OCI-LY7 (cell line): ENCODE results near the gene NUP93. TPM values are rescaled to one million over a fixed set of nuclear protein-coding genes. Genes with fewer than 3 reads are reported as not detected.

ENCODE experiments used
- BruUV-seq: library from RNA; stranded (reverse); fragments of 400-500 nt; replicated peaks from 2 replicates; lab custom pipeline; 2021; lab: Mats Ljungman, UMichigan
- CTCF ChIA-PET: fragments of 300-600 bp; sonication (Branson Sonifier 250); formaldehyde crosslinking; loops from one replicate; lab custom pipeline; 2022; ENCODE audit warnings: antibody characterized with exemption; ENCODE audit not compliant: unreplicated experiment; lab: Charles Lee
- POLR2A ChIA-PET: fragments of 300-600 bp; sonication (Branson Sonifier 250); formaldehyde crosslinking; loops from one replicate; lab custom pipeline; 2022; ENCODE audit warnings: antibody characterized with exemption; lab: Charles Lee
- DNase-seq: peaks from one replicate; pipeline ENCODE4 v3.0.0-alpha.2; 2015; ENCODE audit warnings: low spot score
- H2AFZ ChIP-seq: fragments of 200-600 bp; sonication (generic), shearing (Covaris generic); 2 replicates; pipeline ENCODE4 v1.6.1; 2014; ENCODE audit warnings: mild to moderate bottlenecking, antibody characterized with exemption, low read length, moderate library complexity
- H3K27ac ChIP-seq: fragments of 200-600 bp; sonication (generic); 2 replicates; pipeline ENCODE4 v1.5.1; 2014; ENCODE audit warnings: mixed run types, low read depth, mild to moderate bottlenecking, moderate library complexity, low read length, inconsistent platforms; ENCODE audit not compliant: poor library complexity, severe bottlenecking
- H3K36me3 ChIP-seq: fragments of 200-600 bp; sonication (generic); 2 replicates; pipeline ENCODE4 v1.6.1; 2014; ENCODE audit warnings: mild to moderate bottlenecking, antibody characterized with exemption, low read length, moderate library complexity, mixed read lengths; ENCODE audit not compliant: insufficient read depth
- H3K4me1 ChIP-seq: fragments of 200-600 bp; sonication (generic); 2 replicates; pipeline ENCODE4 v1.5.1; 2014; ENCODE audit warnings: mild to moderate bottlenecking, low read length; ENCODE audit not compliant: insufficient read depth, poor library complexity, severe bottlenecking
- H3K4me2 ChIP-seq: fragments of 200-600 bp; sonication (generic); 2 replicates; pipeline ENCODE4 v1.6.1; 2014; ENCODE audit warnings: mild to moderate bottlenecking, low read length
- H3K4me3 ChIP-seq: fragments of 200-600 bp; sonication (generic); 2 replicates; pipeline ENCODE4 v1.5.1; 2014; ENCODE audit warnings: mild to moderate bottlenecking, low read depth, low read length; ENCODE audit not compliant: poor library complexity, severe bottlenecking
- H3K79me2 ChIP-seq: fragments of 200-600 bp; sonication (generic); 2 replicates; pipeline ENCODE4 v1.6.1; 2016; ENCODE audit warnings: low read depth, mild to moderate bottlenecking, low read length, moderate library complexity, mixed read lengths; ENCODE audit not compliant: insufficient read depth
- H3K9me2 ChIP-seq: fragments of 200-600 bp; sonication (generic); 2 replicates; pipeline ENCODE4 v1.6.1; 2016; ENCODE audit warnings: mild to moderate bottlenecking, low read length, mixed read lengths; ENCODE audit not compliant: insufficient read depth
- H3K9me3 ChIP-seq: fragments of 200-600 bp; sonication (generic); 2 replicates; pipeline ENCODE4 v1.6.1; 2014; ENCODE audit warnings: mild to moderate bottlenecking, mixed run types, low read length, mixed read lengths
- H4K20me1 ChIP-seq: fragments of 200-600 bp; sonication (generic); 2 replicates; pipeline ENCODE4 v1.6.1; 2014; ENCODE audit warnings: mild to moderate bottlenecking, antibody characterized with exemption, low read length, moderate library complexity, mixed read lengths; ENCODE audit not compliant: insufficient read depth
- CTCF ChIP-seq: fragments of 200-600 bp; sonication (generic); conservative IDR thresholded peaks from 2 replicates; pipeline ENCODE4 v1.5.1; 2014; ENCODE audit warnings: mild to moderate bottlenecking, antibody characterized with exemption, low read length, moderate library complexity, mixed read lengths
- EZH2phosphoT487 ChIP-seq: fragments of 200-600 bp; sonication (generic); IDR thresholded peaks from 2 replicates; pipeline ENCODE4 v1.6.1; 2018; ENCODE audit warnings: low read depth, borderline replicate concordance, mild to moderate bottlenecking, mixed run types, antibody characterized with exemption, low read length, moderate library complexity, mixed read lengths
- intact Hi-C: fragments of 100-400 bp; cut with micrococcal nuclease; formaldehyde crosslinking; loops from one replicate; pipeline ENCODE4 v1.10.0; 2022; ENCODE audit not compliant: unreplicated experiment
- total RNA-seq, 2 experiments: library from RNA; depleted of rRNA in 1 of 2; stranded (reverse); fragments of >200 nt in 1 of 2; shearing (Covaris generic) in 1 of 2; gene quantifications; 2 replicates each; pipeline ENCODE4 v1.2.3, GENCODE V29; 2014 to 2022

Gene NUP93
- total RNA-seq, 2 experiments from 2014 or later: 119 to 183 TPM

- no peak for DNase-seq
- Histone ChIP-seq H3K4me3 (no peak overlapping the region), H3K36me3 (no peaks in the 10 kb centered on the region), H3K9me2 (no peaks in the 10 kb centered on the region), H3K4me2 (no peak overlapping the region), H3K9me3 (no peaks in the 10 kb centered on the region), H2AFZ (no peak overlapping the region), H3K4me1 (peaks cover 36% of the 10 kb centered on the region), H4K20me1 (no peaks in the 10 kb centered on the region), H3K79me2 (no peaks in the 10 kb centered on the region), H3K27ac (no peak overlapping the region)
- BruUV-seq: no TSS peak
- POLR2A ChIA-PET: interaction anchor here (0.6 to 1.2 kb wide), 4 partner anchors 25 to 94 kb away, joined by 3 to 4 read pairs (median 4); no protein-coding TSS in a partner anchor
- CTCF ChIA-PET: interaction anchor here (0.8 to 1.5 kb wide), 2 partner anchors 12 to 13 kb away, joined by 3 to 4 read pairs; no protein-coding TSS in a partner anchor
- intact Hi-C loops: no loop called here
- TF ChIP-seq EZH2phosphoT487 (no peak), CTCF (no peak)
Observed at GRCh38 chr16:56855946-56856345, 126.0 kb downstream of the NUP93 start.

GRCh38 chr16:56856876-56857447 lies 127.0 kb downstream of the NUP93 start:
- Histone ChIP-seq H3K36me3 (no peaks in the 10 kb centered on the region), H3K9me2 (no peaks in the 10 kb centered on the region), H3K79me2 (no peaks in the 10 kb centered on the region), H3K9me3 (no peaks in the 10 kb centered on the region), H3K4me2 (no peak overlapping the region), H3K4me3 (no peak overlapping the region), H2AFZ (no peak overlapping the region), H4K20me1 (no peaks in the 10 kb centered on the region), H3K4me1 (peaks cover 42% of the 10 kb centered on the region), H3K27ac (no peak overlapping the region)
- intact Hi-C loops: no loop called here
- ChIA-PET POLR2A (interaction anchor here (0.7 to 1.1 kb wide), 2 partner anchors 26 to 210 kb away, joined by 3 to 4 read pairs; no protein-coding TSS in a partner anchor), CTCF (interaction anchor here (1.5 to 1.6 kb wide), 2 partner anchors 11 to 12 kb away, joined by 3 to 4 read pairs; no protein-coding TSS in a partner anchor)
- no peak for DNase-seq
- TF ChIP-seq EZH2phosphoT487 (no peak), CTCF (no peak)
- BruUV-seq: no TSS peak

- DNase-seq: no peak
- Histone ChIP-seq H3K4me1 (peaks cover 47% of the 10 kb centered on the region), H3K9me2 (no peaks in the 10 kb centered on the region), H4K20me1 (no peaks in the 10 kb centered on the region), H3K27ac (no peak overlapping the region), H3K79me2 (no peaks in the 10 kb centered on the region), H3K4me3 (no peak overlapping the region), H3K4me2 (no peak overlapping the region), H3K9me3 (no peaks in the 10 kb centered on the region), H2AFZ (no peak overlapping the region), H3K36me3 (no peaks in the 10 kb centered on the region)
- no peak for TF ChIP-seq CTCF
- TF ChIP-seq EZH2phosphoT487: no peak
- intact Hi-C loops: no loop called here
- POLR2A ChIA-PET: interaction anchor here (0.7 to 2.2 kb wide), 6 partner anchors 11 to 93 kb away, joined by 3 to 12 read pairs (median 7); no protein-coding TSS in a partner anchor
- no TSS peak for BruUV-seq
- CTCF ChIA-PET: interaction anchor here (0.8 kb wide), 1 partner anchor 93 kb away, joined by 5 read pairs; no protein-coding TSS in a partner anchor
Observed at GRCh38 chr16:56858374-56858773, 128.4 kb downstream of the NUP93 start.
